HFFc6 (cell line): ENCODE data around the gene SOHLH1. TPM values are rescaled to one million over a fixed set of nuclear protein-coding genes. Genes with fewer than 3 reads are reported as not detected.

Experiments used
- DNase-seq: peaks from one replicate; pipeline ENCODE4 v3.0.0-alpha.2; 2018
- H3K27ac Mint-ChIP-seq: 2 replicates; pipeline ENCODE4 v1.8.0; 2020; ENCODE audit warnings: mild to moderate bottlenecking, mixed read lengths
- H3K27me3 Mint-ChIP-seq: 2 replicates; pipeline ENCODE4 v1.8.0; 2021; ENCODE audit warnings: mild to moderate bottlenecking, moderate library complexity, mixed read lengths; ENCODE audit not compliant: insufficient read depth
- H3K36me3 Mint-ChIP-seq: 2 replicates; pipeline ENCODE4 v1.8.0; 2021; ENCODE audit warnings: low read depth, mixed read lengths
- H3K4me1 Mint-ChIP-seq: 2 replicates; pipeline ENCODE4 v1.8.0; 2020; ENCODE audit warnings: low read depth, mixed read lengths
- H3K4me3 Mint-ChIP-seq: 2 replicates; pipeline ENCODE4 v1.8.0; 2020; ENCODE audit warnings: mild to moderate bottlenecking, moderate library complexity, mixed read lengths
- H3K9me3 Mint-ChIP-seq: 2 replicates; pipeline ENCODE4 v1.8.0; 2020; ENCODE audit warnings: mild to moderate bottlenecking, mixed read lengths
- total RNA-seq, 6 experiments: library from RNA; stranded (reverse); fragmentation: NEBNext Ultra II Directional; extraction: Animal tissue kit (Norgen Biotek cat#: 25700); gene quantifications; 2 replicates in 1 of 6; 3 replicates in 5 of 6; pipeline ENCODE4 v1.2.3, GENCODE V29; 2021
- TF ChIP-seq, protein P1 (sequence below): fragments of 200-600 bp; sonication (generic); IDR thresholded peaks from 2 replicates; pipeline ENCODE4 v1.5.0; 2021; ENCODE audit warnings: antibody characterized with exemption, mild to moderate bottlenecking

The SOHLH1 gene
- total RNA-seq, 6 experiments from 2014 or later, result not detected

GRCh38 chr9:135664801-135665794 lies 34.2 kb downstream of the SOHLH1 start:
- Mint-ChIP-seq H3K36me3 (no peaks in the 10 kb centered on the region), H3K9me3 (peaks cover 14% of the 10 kb centered on the region), H3K4me1 (no peaks in the 10 kb centered on the region), H3K27ac (no peak overlapping the region), H3K27me3 (peaks cover 4% of the 10 kb centered on the region), H3K4me3 (no peak overlapping the region)
- no peak for DNase-seq
- TF ChIP-seq, protein P1, sequence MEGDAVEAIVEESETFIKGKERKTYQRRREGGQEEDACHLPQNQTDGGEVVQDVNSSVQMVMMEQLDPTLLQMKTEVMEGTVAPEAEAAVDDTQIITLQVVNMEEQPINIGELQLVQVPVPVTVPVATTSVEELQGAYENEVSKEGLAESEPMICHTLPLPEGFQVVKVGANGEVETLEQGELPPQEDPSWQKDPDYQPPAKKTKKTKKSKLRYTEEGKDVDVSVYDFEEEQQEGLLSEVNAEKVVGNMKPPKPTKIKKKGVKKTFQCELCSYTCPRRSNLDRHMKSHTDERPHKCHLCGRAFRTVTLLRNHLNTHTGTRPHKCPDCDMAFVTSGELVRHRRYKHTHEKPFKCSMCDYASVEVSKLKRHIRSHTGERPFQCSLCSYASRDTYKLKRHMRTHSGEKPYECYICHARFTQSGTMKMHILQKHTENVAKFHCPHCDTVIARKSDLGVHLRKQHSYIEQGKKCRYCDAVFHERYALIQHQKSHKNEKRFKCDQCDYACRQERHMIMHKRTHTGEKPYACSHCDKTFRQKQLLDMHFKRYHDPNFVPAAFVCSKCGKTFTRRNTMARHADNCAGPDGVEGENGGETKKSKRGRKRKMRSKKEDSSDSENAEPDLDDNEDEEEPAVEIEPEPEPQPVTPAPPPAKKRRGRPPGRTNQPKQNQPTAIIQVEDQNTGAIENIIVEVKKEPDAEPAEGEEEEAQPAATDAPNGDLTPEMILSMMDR, result no peak

GRCh38 chr9:135664266-135664665 lies 35.0 kb downstream of the SOHLH1 start:
- Mint-ChIP-seq H3K4me1 (no peaks in the 10 kb centered on the region), H3K4me3 (no peak overlapping the region), H3K36me3 (no peaks in the 10 kb centered on the region), H3K27ac (no peak overlapping the region), H3K27me3 (peaks cover 4% of the 10 kb centered on the region), H3K9me3 (peaks cover 13% of the 10 kb centered on the region)
- TF ChIP-seq, protein P1, result no peak
- DNase-seq, result no peak

- Mint-ChIP-seq H3K27ac (no peak overlapping the region), H3K4me3 (no peak overlapping the region), H3K9me3 (peaks cover 9% of the 10 kb centered on the region), H3K36me3 (no peaks in the 10 kb centered on the region), H3K27me3 (peaks cover 4% of the 10 kb centered on the region), H3K4me1 (no peaks in the 10 kb centered on the region)
- TF ChIP-seq, protein P1, result no peak
- no peak for DNase-seq
Observed at GRCh38 chr9:135663857-135664256, 35.4 kb downstream of the SOHLH1 start.

- no peak overlapping the region for H3K27ac Mint-ChIP-seq
- H3K4me1 Mint-ChIP-seq, result no peaks in the 10 kb centered on the region
- no peak overlapping the region for H3K4me3 Mint-ChIP-seq
- peaks cover 4% of the 10 kb centered on the region for H3K27me3 Mint-ChIP-seq
- H3K36me3 Mint-ChIP-seq, result no peaks in the 10 kb centered on the region
- H3K9me3 Mint-ChIP-seq, result peaks cover 5% of the 10 kb centered on the region; the same call in 1 of the 2 replicates
- TF ChIP-seq, protein P1, result no peak
- no peak for DNase-seq
Observed at GRCh38 chr9:135663451-135663770, 35.9 kb downstream of the SOHLH1 start.

DNA sequence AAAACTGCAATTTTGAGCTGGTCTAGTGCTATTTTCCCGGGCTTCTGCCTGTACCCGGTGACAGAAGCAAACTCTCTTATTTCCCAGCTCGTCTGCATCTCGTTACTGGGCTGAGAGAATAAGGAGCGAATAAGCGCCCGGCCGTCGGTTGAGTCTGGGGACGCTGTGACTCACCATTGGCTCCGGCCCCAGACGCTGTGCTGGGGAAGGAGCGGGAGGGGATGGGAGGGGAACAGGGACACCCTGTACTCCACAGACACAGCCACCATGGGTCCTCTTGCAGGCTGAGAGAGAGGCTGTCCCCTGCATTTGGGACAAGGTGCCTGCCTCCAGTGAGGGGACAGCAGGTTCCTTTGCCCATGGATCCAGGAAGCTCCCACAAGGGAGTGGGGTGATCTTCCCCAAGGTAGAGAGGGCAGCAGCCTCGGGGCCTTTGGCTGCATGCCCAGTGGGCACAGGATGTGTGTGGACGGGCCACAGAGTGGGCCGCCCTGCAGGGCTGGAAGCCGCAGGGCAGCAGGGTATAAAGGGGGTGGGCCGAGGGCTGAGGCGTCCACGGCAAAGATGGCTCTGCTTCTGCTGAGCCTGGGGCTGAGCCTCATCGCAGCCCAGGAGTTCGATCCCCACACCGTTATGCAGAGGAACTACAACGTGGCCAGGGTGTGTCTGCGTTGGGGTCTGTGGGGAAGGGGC lies 36.4 kb downstream of the SOHLH1 start, which contains the start of gene LCN9:
Gene LCN9, plus strand, starts transcription at position 552 of the 693 bp plus-strand sequence. Its CDS starts 13 bp downstream, at position 565.
- Mint-ChIP-seq H3K4me1 (no peaks in the 10 kb centered on the region), H3K9me3 (peaks cover 3% of the 10 kb centered on the region; the same call in 1 of the 2 replicates), H3K27ac (no peak within 1 kb of the TSS), H3K27me3 (peaks cover 4% of the 10 kb centered on the region), H3K4me3 (no peak within 1 kb of the TSS), H3K36me3 (no peaks in the 10 kb centered on the region)
- no peak for DNase-seq
- TF ChIP-seq, protein P1, result no peak
